Measurements from ENCODE around the gene CPHXL. TPM values are rescaled to one million over a fixed set of nuclear protein-coding genes. Genes with fewer than 3 reads are reported as not detected.

CPHXL gene
- polyA plus RNA-seq, 1 donor from 2014 or later, result not detected

- H3K9me3 ChIP-seq (ENCODE audit: low read length), result no peaks in the 10 kb centered on the region
- no peak overlapping the region for H3K4me2 ChIP-seq (ENCODE audit: low read length)
- no peak overlapping the region for H3K27ac ChIP-seq (ENCODE audit: low read length)
- no peaks in the 10 kb centered on the region for H3K9me2 ChIP-seq (ENCODE audit: insufficient read depth, low read length)
- H3K79me2 ChIP-seq (replicated peaks; ENCODE audit: insufficient read depth, low read length), result no peaks in the 10 kb centered on the region
- no peaks in the 10 kb centered on the region for H3F3A ChIP-seq (ENCODE audit: insufficient read depth, low read length, poor library complexity, severe bottlenecking)
- no peaks in the 10 kb centered on the region for H3K27me3 ChIP-seq (ENCODE audit: insufficient read depth, low read depth, low read length)
- H3K9ac ChIP-seq (ENCODE audit: low read length), result no peak overlapping the region
- H4K20me1 ChIP-seq (ENCODE audit: insufficient read depth), result no peaks in the 10 kb centered on the region
- no peaks in the 10 kb centered on the region for H3K36me3 ChIP-seq (ENCODE audit: insufficient read depth, low read length)
- H2AFZ ChIP-seq (ENCODE audit: low read depth, low read length), result no peak overlapping the region
- no peak overlapping the region for H3K4me3 ChIP-seq (ENCODE audit: low read length)
- TF ChIP-seq SMC3 (conservative IDR thresholded peaks at IDR 0.05; ENCODE audit: poor library complexity) (no peak), REST (IDR thresholded peaks at IDR 0.05; ENCODE audit: borderline replicate concordance) (no peak), MXI1 (conservative IDR thresholded peaks at IDR 0.05; ENCODE audit: poor library complexity, severe bottlenecking) (no peak), EZH2 (IDR thresholded peaks at IDR 0.05; ENCODE audit: borderline replicate concordance, insufficient read depth, low read length, poor library complexity, severe bottlenecking) (no peak), CTCF (IDR thresholded peaks at IDR 0.05; ENCODE audit: poor library complexity, severe bottlenecking) (no peak), TAF1 (IDR thresholded peaks at IDR 0.05; ENCODE audit: low read depth) (no peak), RAD21 (conservative IDR thresholded peaks at IDR 0.05) (no peak), POLR2AphosphoS5 (IDR thresholded peaks at IDR 0.05) (no peak), EP300 (conservative IDR thresholded peaks at IDR 0.05; ENCODE audit: poor library complexity, severe bottlenecking) (no peak)
These were observed 20.1 kb upstream of the CPHXL start for GRCh38 chr16:75746359-75746758.

- Histone ChIP-seq H3K27ac (ENCODE audit: low read length) (no peak overlapping the region), H3K27me3 (ENCODE audit: insufficient read depth, low read depth, low read length) (no peaks in the 10 kb centered on the region), H3K9me3 (ENCODE audit: low read length) (no peaks in the 10 kb centered on the region), H3K36me3 (ENCODE audit: insufficient read depth, low read length) (no peaks in the 10 kb centered on the region), H3K79me2 (replicated peaks; ENCODE audit: insufficient read depth, low read length) (no peaks in the 10 kb centered on the region), H3K4me3 (ENCODE audit: low read length) (no peak overlapping the region), H4K20me1 (ENCODE audit: insufficient read depth) (no peaks in the 10 kb centered on the region), H3K9ac (ENCODE audit: low read length) (no peak overlapping the region), H3F3A (ENCODE audit: insufficient read depth, low read length, poor library complexity, severe bottlenecking) (no peaks in the 10 kb centered on the region), H2AFZ (ENCODE audit: low read depth, low read length) (no peak overlapping the region), H3K9me2 (ENCODE audit: insufficient read depth, low read length) (no peaks in the 10 kb centered on the region), H3K4me2 (ENCODE audit: low read length) (no peak overlapping the region)
- TF ChIP-seq MXI1 (conservative IDR thresholded peaks at IDR 0.05; ENCODE audit: poor library complexity, severe bottlenecking) (no peak), REST (IDR thresholded peaks at IDR 0.05; ENCODE audit: borderline replicate concordance) (no peak), CTCF (IDR thresholded peaks at IDR 0.05; ENCODE audit: poor library complexity, severe bottlenecking) (no peak), POLR2AphosphoS5 (IDR thresholded peaks at IDR 0.05) (no peak), EP300 (conservative IDR thresholded peaks at IDR 0.05; ENCODE audit: poor library complexity, severe bottlenecking) (no peak), EZH2 (IDR thresholded peaks at IDR 0.05; ENCODE audit: borderline replicate concordance, insufficient read depth, low read length, poor library complexity, severe bottlenecking) (no peak), RAD21 (conservative IDR thresholded peaks at IDR 0.05) (no peak), SMC3 (conservative IDR thresholded peaks at IDR 0.05; ENCODE audit: poor library complexity) (no peak), TAF1 (IDR thresholded peaks at IDR 0.05; ENCODE audit: low read depth) (no peak)
These were observed 19.5 kb upstream of the CPHXL start for GRCh38 chr16:75745823-75746222.

Data from neural cell (in vitro differentiated cells).